H54 (cell line): Measurements from ENCODE around the gene BABAM2.
"Not testable (repeated sequence)": the region's sequence is repeated elsewhere in the genome, so short reads cannot be mapped to it uniquely, and the experiment has no call there.

ENCODE experiments used
- DNase-seq: peaks from one replicate; pipeline ENCODE4 v3.0.0; 2011; ENCODE audit warnings: low spot score, mixed read lengths; ENCODE audit not compliant: insufficient read length
- FAIRE-seq: peaks from 3 replicates; lab custom pipeline; 2011; peaks lifted over from hg19 to GRCh38; lab: Jason Lieb, UNC
- POLR2A ChIP-seq: IDR thresholded peaks from 2 replicates; pipeline ENCODE4 v1.6.1; 2011; ENCODE audit warnings: low read depth, mild to moderate bottlenecking, low read length

The BABAM2 gene

DNA sequence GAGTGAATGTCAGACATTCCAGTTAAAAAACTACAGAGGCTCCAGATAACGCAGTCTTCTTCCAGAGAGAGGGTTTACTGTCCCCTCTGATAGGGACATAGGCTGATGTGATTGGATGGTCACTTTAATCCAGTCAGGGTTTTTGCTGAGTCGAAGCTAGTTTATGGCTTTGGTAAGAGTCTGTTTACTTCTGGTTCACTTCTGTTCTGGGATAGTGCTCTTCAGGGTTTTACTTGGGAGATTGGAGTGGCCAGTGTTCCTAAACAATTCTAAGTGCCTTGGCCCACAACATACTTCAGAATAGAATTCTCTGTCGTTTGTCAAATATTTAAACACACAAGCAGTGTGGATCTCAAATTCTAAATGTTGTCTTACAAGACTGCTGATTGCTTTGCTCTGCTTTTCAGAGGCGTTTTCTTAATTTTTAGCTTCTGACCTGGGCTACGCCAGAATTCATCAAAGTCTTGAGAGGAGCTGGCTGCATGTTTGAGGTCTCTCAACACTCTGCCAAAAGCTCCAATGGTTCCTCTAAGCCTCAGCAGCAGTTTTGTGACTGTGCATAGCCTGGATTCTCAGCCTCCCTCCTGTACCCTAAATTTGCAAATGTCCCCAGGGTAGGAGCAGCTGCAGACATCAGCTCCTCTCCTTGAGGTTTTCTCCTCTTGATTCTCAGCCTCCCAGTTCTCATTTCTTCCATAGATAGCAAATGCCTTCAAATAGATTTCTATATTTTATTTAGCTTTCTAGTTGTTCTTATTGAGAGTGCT, 105.8 kb downstream of the BABAM2 start:
- DNase-seq (no peak), FAIRE-seq (no peak)
- no peak for TF ChIP-seq POLR2A

DNA sequence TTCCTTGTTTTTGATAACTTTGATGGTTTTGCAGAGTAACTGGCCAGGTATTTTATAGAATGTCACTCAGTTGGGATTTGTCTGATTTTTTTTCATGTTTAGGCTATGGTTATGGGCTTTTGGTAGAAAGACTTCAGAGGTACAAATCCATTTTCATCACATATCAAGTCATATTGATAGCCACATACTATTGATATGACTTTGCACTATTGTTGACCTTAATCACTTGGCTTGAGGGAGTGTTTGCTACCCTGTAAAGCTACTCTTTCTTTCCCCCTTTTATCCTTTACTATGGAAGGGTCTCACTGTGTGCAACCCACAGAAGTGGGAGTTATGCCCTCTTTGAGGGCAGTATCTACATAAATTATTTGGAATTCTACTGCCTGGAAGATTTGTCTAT, 109.8 kb downstream of the BABAM2 start:
- no peak for TF ChIP-seq POLR2A
- DNase-seq = no peak
- no peak for FAIRE-seq

DNA sequence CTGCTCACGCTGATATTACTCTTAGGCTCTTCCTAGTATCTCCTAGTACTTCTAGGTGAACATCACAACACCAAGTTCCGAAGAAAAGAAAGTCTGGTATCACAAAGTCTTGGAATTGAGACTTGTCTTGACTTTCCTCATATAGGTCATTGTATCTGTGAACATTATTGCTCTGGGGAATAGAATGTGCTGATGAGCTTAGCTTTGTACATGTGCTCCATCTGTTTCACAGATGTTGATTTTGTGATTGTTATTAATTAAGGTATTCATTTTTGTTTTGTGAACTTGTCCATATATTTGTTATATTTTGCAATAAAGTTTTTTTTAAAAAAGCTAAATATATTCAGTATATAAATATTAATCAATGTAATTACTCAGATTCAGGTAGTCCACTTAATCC, 111.7 kb downstream of the BABAM2 start:
- DNase-seq = no peak
- peak; percentile 6 for FAIRE-seq
- TF ChIP-seq POLR2A = no peak

DNA sequence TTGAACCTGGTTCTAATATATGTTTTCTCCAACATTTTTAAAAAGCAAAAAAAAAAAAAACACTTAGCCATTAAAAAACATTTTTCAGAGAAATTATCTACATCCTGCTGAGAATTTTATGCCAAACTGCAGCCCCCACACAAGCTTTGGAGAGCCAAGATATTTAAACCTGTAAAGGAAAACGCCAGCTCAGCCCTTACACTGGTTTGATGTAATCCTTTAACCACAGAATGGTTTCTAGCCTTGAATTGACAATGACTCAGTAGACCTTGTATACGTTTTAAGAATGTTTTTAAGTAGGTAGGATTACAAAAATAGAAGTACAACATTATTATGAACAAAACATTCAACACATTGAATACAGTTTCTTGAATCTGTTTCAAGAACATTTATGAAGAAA, 113.6 kb downstream of the BABAM2 start:
- DNase-seq (peak; percentile 12), FAIRE-seq (peak; percentile 99)
- no peak for TF ChIP-seq POLR2A

DNA sequence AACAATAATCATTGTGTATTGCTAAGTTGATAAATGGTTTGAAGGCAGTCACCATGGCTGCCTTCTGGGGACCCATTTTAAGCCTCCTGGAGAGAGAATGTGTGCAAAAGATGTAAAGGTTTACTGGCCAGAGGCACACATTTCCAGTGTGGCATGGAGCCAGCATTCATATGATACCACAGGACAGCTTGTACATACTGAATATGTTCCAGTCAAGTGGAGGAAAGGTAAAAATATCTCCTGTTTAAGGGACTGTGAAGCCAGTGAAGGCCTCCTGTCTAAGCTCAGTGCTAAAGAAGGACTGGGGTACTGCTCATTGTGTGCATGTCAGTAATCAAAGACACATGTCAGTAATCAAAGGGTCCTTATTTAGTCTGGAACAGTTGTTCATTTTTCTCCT, 119.2 kb downstream of the BABAM2 start:
- FAIRE-seq (peak; percentile 11), DNase-seq (no peak)
- no peak for TF ChIP-seq POLR2A

DNA sequence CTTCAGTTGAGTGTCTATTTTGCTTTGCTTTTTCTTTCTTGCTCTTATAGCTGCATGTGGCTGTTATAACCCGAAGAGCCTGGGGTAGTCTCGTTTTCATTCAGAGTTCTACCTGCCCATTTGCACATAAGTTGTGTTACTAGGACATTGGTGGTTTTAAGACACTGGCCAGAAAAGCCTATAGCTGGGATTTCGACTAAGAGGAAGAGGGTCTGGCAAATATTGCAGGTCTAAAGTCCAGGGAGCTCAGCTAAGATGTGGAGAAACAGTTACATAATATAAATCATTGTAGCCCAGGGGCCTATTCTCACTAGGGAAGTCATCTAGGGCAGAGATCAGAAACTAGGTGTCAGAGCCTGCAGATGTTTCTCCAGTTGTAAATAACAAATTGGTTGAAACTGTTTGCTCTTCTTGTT, 120.8 kb downstream of the BABAM2 start:
- no peak for FAIRE-seq
- DNase-seq = no peak
- no peak for TF ChIP-seq POLR2A

DNA sequence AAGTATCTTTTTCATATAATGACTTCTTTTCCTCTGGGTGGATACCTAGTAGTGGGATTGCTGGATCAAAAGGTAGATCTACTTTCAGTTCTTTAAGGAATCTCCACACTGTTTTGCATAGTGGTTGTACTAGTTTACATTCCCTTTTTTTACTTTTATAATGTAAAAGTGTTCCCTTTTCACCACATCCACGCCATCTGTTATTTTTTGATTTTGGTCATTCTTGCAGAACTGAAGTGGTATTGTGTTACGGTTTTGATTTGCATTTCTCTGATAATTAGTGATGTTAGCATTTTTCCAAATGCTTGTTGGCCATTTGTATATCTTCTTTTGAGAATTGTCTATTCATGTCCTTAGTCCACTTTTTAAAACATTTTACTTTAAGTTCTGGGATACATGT, 127.9 kb downstream of the BABAM2 start:
- DNase-seq, FAIRE-seq: not testable (repeated sequence)

DNA sequence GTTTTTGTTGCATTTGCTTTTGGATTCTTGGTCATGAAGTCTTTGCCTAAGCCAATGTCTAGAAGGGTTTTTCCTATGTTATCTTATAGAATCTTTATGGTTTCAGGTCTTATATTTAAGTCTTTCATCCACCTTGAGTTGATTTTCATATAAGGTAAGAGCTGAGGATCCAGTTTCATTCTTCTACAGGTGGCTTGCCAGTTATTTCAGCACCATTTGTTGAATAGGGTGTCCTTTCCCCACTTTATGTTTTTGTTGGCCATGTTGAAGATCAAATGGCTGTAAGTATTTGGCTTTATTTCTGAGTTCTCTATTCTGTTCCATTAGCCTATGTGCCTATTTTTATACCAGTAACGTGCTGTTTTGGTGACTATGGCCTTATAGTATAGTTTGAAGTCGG, 129.0 kb downstream of the BABAM2 start:
- not testable (repeated sequence) for DNase-seq, FAIRE-seq

DNA sequence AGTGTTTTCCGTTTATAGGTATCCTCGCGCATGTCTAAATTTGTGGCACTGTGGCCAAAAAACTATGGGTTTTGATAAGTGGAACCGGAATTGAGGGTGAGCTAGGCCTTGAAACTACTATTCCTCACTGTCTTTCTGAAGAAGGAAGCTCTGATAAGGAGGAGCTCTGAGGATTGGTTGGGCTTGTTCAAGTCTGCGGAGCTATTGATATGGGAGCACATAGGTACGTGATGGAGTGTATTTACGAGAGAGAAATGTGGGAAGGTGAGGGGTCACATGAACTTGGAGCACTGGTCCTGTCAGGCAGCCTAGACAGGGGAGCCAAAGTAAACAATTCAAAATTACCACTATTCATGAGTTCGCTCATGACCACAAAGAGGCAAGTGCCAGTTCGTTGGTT, 131.4 kb downstream of the BABAM2 start:
- no peak for DNase-seq
- no peak for FAIRE-seq
- no peak for TF ChIP-seq POLR2A

DNA sequence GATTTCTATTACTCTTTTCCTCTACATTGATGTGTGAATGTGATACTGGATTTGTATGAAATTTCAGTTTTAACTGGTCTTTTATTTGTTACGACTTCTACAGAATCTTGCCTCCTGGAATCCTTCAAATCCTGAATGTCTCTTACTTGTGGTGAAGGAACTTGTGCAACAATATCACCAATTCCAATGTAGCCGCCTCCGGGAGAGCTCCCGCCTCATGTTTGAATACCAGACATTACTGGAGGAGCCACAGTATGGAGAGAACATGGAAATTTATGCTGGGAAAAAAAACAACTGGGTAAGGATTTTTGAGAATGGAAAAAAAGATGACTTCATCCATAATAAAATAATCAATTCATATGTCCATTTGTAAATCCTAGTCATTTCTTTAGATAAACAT, 134.6 kb downstream of the BABAM2 start:
- FAIRE-seq (no peak), DNase-seq (no peak)
- TF ChIP-seq POLR2A = no peak

DNA sequence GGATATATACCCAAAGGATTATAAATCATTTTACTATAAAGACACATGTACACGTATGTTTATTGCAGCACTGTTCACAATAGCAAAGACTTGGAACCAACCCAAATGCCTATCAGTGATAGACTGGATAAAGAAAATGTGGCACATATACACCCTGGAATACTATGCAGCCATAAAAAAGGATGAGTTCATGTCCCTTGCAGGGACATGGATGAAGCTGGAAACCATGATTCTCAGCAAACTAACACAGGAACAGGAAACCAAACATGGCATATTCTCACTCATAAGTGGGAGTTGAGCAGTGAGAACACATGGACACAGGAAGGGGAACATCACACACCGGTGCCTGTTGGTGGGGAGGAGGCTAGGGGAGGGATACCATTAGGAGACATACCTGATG, 135.7 kb downstream of the BABAM2 start:
- not testable (repeated sequence) for FAIRE-seq, DNase-seq

DNA sequence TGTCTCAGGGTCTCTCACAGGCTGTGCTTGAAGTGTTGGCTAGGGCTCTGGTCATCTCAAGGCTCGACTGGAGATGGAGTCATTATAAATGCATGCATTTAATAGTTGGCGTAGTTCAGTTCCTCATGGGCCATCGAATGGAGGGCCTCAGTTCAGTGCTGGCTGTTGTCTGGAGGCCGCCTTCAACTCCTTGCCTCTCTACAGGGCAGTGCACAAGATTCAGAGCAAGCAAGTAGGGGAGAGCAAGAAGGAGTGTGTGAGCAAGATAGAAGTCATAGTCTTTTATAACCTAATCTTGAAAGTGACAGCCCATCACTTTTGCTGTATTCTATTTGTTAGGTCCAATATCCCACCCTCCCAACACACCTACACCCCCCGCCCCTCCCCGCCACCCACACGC, 137.5 kb downstream of the BABAM2 start:
- DNase-seq = no peak

DNA sequence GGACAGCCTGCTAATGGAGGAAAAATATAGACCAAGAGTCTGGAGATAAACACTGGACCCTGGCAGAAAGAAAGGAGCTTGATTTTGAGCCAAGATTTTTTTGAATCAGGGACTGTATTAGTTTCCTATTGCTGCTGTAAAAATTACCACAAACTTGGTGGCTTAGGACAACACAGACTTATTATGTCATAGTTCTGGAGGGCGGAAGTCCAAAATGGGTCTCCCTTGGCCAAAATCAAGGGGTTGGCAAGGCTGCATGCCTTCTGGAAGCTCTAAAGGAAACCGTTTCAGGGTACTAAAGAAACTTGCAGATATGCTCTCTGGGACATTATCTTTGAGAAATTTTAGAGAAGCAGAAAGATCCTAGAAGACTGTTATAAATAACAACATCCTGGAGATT, 140.1 kb downstream of the BABAM2 start:
- no peak for DNase-seq
- TF ChIP-seq POLR2A = no peak

More for the DNA sequence above, 137.5 kb downstream of the BABAM2 start:
- no peak for TF ChIP-seq POLR2A
- no peak for FAIRE-seq

DNA sequence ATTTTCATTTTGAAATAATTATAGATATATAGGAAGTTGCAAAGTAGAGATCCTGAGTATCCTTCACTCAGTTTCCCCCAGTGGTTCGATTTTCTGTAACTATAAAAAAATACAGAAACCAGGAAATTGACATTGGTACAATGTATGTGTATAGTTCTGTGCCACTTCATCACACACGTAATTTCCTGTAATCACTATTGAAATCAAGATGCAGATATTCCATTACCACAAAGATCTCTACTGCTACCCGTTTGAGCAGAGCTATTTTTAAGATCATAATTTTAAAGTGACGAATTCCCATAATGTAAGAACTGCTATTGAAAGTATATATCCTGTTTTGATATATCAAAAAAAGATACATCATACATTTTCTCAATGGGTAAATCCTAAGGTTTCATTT, 142.3 kb downstream of the BABAM2 start:
- no peak for FAIRE-seq
- TF ChIP-seq POLR2A = no peak
- no peak for DNase-seq

More for the DNA sequence above, 140.1 kb downstream of the BABAM2 start:
- FAIRE-seq = no peak

DNA sequence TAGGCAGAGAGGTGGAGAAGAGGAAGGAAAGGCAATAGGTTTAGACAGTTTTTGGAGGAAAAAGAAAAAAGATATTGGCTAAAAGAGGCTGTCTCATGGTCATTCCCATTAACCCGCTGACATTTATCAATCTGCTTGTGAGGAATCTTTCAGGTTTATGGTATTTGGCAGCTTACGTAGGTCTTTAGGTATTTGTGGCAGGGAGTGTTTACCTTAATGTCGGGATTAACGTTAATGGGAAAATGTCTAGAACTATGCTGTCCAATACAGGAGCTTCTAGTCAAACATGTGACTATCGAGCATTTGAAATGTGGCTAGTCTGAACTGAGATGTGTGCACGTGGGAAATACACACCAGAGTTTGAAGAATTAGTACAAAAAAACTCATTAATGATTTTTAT, 144.2 kb downstream of the BABAM2 start:
- DNase-seq = no peak
- peak; percentile 11 for FAIRE-seq
- no peak for TF ChIP-seq POLR2A
